DND-41 (cell line): Measurements from ENCODE around the gene OBSCN.

ENCODE experiments used
- ATAC-seq: fragments of 200-7000 bp; cut with Tn5 transposase; 3 replicates; pipeline ENCODE4 v1.9.1; 2021; ENCODE audit warnings: low read depth; ENCODE audit not compliant: insufficient read depth
- DNase-seq: peaks from one replicate; pipeline ENCODE4 v3.0.0-alpha.2; 2020
- H2AFZ ChIP-seq: 2 replicates; pipeline ENCODE4 v1.6.0; 2012; ENCODE audit warnings: low read depth, low read length
- H3K27ac ChIP-seq: 2 replicates; pipeline ENCODE4 v1.5.1; 2012; ENCODE audit warnings: low read length, inconsistent platforms
- H3K27me3 ChIP-seq: fragments of 200-600 bp; sonication (generic); 2 replicates; pipeline ENCODE4 v1.6.0; 2012; ENCODE audit warnings: low read length, mild to moderate bottlenecking, inconsistent platforms; ENCODE audit not compliant: insufficient read depth, poor library complexity
- H3K36me3 ChIP-seq: 2 replicates; pipeline ENCODE4 v1.5.1; 2012; ENCODE audit warnings: low read length, inconsistent platforms; ENCODE audit not compliant: insufficient read depth
- H3K4me1 ChIP-seq: 2 replicates; pipeline ENCODE4 v1.5.1; 2012; ENCODE audit warnings: mild to moderate bottlenecking, low read length; ENCODE audit not compliant: insufficient read depth
- H3K4me2 ChIP-seq: 2 replicates; pipeline ENCODE4 v1.6.0; 2012; ENCODE audit warnings: mild to moderate bottlenecking, moderate library complexity, low read length, inconsistent platforms; ENCODE audit not compliant: insufficient read depth
- H3K4me3 ChIP-seq, 2 experiments: fragments of 200-600 bp in 1 of 2; shearing (Covaris generic) in 1 of 2; 2 replicates each; pipeline ENCODE4 v1.5.1; 2012 to 2016; ENCODE audit warnings: inconsistent platforms in 2 of 2, low read length in 2 of 2, mild to moderate bottlenecking in 2 of 2, low read depth in 1 of 2, moderate library complexity in 1 of 2
- H3K79me2 ChIP-seq: 2 replicates; pipeline ENCODE4 v1.6.0; 2012; ENCODE audit warnings: low read length, inconsistent platforms; ENCODE audit not compliant: insufficient read depth
- H3K9ac ChIP-seq: 2 replicates; pipeline ENCODE4 v1.6.0; 2012; ENCODE audit warnings: low read depth, mild to moderate bottlenecking, inconsistent platforms, low read length, moderate library complexity
- H3K9me3 ChIP-seq: 2 replicates; pipeline ENCODE4 v1.5.1; 2012; ENCODE audit warnings: low read length, moderate library complexity, mild to moderate bottlenecking, inconsistent platforms; ENCODE audit not compliant: insufficient read depth, severe bottlenecking
- H4K20me1 ChIP-seq: 2 replicates; pipeline ENCODE4 v1.6.0; 2012; ENCODE audit warnings: low read length; ENCODE audit not compliant: insufficient read depth
- EZH2 ChIP-seq: IDR thresholded peaks from 3 replicates; pipeline ENCODE4 v1.6.1; 2012; ENCODE audit warnings: borderline replicate concordance, low read depth, mild to moderate bottlenecking, moderate library complexity, low read length, inconsistent platforms; ENCODE audit not compliant: severe bottlenecking
- TF ChIP-seq, protein P1 (sequence below): IDR thresholded peaks from 2 replicates; pipeline ENCODE4 v1.5.1; 2012; ENCODE audit warnings: borderline replicate concordance, low read length, moderate library complexity, mild to moderate bottlenecking; ENCODE audit not compliant: poor library complexity, severe bottlenecking; ENCODE audit errors: extremely low read depth

Gene OBSCN

DNA sequence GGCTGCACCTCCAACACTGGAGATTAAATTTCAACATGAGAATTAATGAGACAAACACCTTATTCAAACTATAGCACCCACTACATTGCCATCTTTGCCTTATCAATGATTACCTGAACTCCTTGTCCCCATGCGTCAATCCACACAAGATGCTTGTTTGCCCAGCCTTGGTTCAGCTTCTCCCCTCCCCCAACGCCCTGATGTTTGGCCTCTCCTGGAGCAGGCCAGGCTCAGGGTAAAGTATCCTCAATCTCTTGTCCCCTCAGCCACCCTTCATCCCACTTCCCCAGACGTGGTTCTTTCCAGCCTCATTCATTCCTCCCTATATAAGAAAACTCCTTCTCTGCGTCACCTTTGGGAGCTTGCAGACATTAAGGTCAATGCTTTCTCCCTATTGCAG lies 220.6 kb downstream of the OBSCN start:
- DNase-seq (no peak), ATAC-seq (no peak)
- no peaks in the 10 kb centered on the region for H3K27me3 ChIP-seq
- H3K36me3 ChIP-seq = no peaks in the 10 kb centered on the region
- H3K4me3 ChIP-seq = no peak overlapping the region
- TF ChIP-seq EZH2 = no peak
- TF ChIP-seq, protein P1, sequence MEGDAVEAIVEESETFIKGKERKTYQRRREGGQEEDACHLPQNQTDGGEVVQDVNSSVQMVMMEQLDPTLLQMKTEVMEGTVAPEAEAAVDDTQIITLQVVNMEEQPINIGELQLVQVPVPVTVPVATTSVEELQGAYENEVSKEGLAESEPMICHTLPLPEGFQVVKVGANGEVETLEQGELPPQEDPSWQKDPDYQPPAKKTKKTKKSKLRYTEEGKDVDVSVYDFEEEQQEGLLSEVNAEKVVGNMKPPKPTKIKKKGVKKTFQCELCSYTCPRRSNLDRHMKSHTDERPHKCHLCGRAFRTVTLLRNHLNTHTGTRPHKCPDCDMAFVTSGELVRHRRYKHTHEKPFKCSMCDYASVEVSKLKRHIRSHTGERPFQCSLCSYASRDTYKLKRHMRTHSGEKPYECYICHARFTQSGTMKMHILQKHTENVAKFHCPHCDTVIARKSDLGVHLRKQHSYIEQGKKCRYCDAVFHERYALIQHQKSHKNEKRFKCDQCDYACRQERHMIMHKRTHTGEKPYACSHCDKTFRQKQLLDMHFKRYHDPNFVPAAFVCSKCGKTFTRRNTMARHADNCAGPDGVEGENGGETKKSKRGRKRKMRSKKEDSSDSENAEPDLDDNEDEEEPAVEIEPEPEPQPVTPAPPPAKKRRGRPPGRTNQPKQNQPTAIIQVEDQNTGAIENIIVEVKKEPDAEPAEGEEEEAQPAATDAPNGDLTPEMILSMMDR = no peak
- no peak overlapping the region for H3K4me2 ChIP-seq
- H3K79me2 ChIP-seq = no peaks in the 10 kb centered on the region
- H3K4me1 ChIP-seq = no peaks in the 10 kb centered on the region
- H3K9ac ChIP-seq = no peak overlapping the region
- H2AFZ ChIP-seq = no peak overlapping the region
- H3K27ac ChIP-seq = no peak overlapping the region
- H4K20me1 ChIP-seq = no peaks in the 10 kb centered on the region
- H3K9me3 ChIP-seq = no peaks in the 10 kb centered on the region
